Erythroblast (primary cell): ENCODE results near the gene WDR90.

ENCODE experiments used
- DNase-seq, 2 experiments: peaks; one replicate each; lab custom pipeline; 2025; lab: John Stamatoyannopoulos, UW
- GATA1 ChIP-seq: IDR thresholded peaks from 2 replicates; pipeline ENCODE4 v1.6.1; 2011; ENCODE audit warnings: low read depth, mild to moderate bottlenecking, control low read depth, low read length, moderate library complexity
- POLR2A ChIP-seq: IDR thresholded peaks from 2 replicates; pipeline ENCODE4 v1.6.1; 2011; ENCODE audit warnings: mild to moderate bottlenecking, low read length

The WDR90 gene

DNA sequence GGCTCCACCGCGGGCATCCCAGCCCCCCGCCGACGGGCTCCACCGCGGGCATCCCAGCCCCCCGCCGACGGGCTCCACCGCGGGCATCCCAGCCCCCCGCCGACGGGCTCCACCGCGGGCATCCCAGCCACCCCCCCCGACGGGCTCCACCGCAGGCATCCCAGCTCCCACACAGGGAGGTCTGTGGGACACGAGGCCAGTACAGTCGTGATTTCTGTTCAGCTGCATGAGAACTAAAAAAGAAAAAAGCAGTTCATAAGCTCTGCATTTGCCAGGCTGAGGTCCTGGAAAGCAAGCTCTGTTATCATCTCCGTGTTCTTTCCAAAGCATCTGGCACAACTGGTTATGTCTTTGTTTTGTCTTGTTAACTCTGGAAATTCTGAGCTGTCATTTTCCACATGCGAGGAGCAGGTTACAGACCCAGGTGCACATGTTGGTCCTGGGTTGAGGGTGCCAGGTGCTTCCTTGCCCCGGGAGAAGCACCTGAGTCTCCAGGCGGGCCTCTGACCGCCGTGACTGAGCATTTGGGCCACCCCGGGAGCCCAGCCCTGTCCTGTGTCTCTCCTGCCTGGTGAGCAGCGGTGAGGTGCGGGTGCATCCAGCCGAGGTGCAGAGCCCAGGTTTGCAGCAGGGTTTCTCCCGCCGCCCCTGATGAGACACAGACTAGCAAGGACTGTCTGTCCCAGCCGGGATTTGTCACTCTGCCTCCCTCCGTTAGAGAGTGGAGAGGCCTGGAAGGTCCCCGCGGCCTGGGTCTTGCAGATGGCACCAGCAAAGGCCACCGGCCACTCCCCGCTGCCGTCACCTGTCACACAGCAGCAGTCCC is 28.3 kb upstream of the WDR90 start:
- DNase-seq: no peak
- no peak for TF ChIP-seq POLR2A
- TF ChIP-seq GATA1: no peak

DNA sequence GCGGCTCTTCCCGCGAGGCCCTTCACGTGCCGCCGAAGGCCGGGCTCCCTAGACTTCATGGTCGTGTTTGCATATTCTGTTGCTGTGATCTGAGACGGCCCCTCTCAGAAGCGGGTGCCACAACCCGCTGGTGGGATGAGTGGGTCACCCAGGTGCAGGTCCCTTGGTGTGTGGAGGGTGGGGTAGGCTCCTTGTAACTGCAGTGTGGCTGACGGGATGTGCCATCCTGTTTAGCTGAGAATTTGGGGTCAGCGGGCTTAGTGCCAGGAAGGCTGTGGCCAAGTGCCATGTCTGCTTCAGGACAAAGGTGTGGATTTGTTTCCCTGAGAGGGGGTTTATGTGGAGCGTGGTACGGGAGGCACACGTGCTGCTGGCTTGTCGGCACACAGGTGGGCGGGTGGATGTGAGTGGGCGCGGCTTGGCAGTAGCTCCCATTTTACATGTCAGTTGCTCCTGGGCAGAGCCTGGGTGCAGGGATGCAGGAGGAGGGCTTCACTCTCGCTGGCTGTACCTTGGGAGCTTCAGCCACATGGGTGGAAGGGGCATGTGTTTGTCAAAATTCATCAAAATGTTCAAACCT is 27.5 kb upstream of the WDR90 start:
- DNase-seq: no peak
- TF ChIP-seq GATA1: no peak

DNA sequence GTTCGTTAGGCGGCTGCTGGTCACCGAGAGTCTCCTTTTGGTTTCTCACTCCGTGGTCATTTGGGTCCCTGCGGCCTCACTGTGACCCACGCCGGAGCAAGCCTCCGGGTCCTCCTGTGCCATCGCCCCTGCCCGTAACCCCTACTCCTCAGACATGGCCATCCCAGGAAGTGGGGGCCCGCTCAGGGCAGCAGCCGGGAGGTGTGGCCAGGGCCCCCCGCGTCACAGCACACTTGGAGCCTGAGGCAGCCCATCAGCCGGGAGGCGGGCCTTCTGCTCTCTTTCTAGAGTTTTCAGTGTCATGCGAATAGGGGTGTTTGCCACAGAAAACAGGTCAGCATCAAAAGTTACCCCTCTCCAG is 26.3 kb upstream of the WDR90 start:
- TF ChIP-seq POLR2A: no peak
- no peak for DNase-seq

DNA sequence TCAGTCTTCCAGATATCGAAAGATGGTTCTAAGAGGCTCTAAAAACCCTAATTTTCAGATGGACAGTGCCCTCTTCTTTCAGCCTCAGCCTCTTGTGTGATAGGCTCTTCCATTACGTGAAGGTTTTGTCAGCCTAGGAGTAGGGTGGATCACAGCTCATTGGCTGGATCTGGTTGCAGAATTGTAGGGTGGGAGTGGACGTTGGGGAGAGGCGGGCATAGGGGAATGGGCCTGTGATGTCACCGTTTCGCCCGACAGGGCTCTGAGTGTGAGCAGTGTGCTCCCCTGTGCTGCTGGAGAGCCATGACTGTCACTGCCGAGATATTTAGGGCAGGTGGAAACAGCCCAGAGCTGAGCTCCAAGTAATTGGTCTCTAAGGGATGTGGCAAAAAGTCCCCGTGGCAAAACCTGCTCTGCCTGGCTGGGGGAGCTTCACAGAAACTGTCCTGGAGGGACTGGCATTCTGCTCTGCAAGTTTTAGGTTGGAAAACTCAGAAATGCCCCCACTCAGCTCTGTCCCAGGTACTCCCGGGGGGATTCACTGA is 24.6 kb upstream of the WDR90 start:
- no peak for TF ChIP-seq POLR2A
- TF ChIP-seq GATA1: no peak
- no peak for DNase-seq

DNA sequence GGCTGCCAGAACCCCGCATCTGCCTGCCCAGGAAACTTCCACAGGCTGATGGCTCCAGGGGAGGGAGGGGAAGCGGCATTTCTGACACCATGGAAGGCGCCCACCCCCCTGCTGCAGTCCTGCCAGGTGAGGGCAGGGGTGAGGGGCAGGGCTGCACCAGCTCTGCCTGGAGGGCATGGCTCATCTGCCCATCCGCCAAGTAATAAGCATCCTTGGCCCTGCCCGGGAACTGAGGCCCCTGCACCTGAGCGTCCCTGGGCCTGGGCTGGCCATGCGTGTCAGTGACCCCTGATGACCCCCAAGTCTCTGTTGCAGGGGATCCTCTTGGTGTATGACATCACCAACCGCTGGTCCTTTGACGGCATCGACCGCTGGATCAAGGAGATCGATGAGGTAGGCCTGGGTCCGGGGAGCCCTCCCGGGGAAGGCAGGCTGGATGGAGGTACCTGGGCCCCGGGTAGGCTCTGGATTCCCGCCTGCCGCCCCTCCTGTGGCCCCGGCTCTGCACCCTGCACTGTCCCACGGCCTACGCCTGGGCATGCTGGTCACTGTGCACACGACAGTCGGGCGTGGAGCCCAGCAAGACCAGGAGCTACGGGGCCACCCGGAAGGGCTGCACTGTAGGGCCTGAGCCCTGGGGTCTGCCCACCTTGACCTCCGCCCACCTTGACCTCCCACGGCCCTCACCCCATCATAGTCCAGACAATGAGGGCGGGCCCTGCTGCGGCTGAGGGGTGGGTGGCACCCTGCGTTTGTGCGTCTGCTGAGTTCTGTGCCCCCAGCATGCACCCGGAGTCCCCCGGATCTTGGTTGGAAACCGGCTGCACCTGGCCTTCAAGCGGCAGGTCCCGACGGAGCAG is 23.8 kb upstream of the WDR90 start:
- TF ChIP-seq GATA1 (no peak), POLR2A (no peak)
- DNase-seq: no peak

DNA sequence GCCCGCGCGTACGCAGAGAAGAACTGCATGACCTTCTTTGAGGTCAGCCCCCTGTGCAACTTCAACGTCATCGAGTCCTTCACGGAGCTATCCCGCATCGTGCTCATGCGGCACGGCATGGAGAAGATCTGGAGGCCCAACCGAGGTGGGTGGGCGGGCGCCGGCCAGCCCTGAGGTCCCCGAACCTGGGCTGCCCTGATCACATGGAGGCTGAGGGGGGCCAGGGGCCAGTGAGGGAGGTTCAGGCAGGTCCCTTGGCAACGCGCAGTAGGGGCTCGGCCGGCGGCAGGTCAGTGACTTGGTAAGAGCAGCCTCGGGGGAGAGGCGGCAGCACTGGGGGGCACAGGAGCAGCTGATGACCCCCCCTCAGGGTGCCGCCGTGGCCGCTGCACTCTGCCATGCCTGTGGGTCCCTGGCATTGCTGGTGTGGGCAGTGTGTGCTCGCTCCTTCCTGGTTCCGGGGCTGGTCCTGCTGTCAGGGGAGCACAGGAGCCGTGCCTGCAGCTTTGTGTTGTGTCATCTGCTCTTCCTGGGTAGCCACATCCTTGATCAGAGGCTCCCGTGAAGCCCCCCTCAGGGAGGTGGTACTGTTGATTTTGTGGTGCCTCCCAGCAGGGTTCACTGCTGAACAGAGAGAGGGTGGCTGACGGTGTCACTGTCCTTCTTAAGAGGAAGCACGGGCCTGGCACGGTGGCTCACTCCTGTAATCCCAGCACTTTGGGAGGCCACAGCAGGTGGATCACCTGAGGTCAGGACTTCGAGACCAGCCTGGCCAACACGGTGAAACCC is 23.0 kb upstream of the WDR90 start:
- no peak for DNase-seq
- no peak for TF ChIP-seq GATA1
- TF ChIP-seq POLR2A: no peak

DNA sequence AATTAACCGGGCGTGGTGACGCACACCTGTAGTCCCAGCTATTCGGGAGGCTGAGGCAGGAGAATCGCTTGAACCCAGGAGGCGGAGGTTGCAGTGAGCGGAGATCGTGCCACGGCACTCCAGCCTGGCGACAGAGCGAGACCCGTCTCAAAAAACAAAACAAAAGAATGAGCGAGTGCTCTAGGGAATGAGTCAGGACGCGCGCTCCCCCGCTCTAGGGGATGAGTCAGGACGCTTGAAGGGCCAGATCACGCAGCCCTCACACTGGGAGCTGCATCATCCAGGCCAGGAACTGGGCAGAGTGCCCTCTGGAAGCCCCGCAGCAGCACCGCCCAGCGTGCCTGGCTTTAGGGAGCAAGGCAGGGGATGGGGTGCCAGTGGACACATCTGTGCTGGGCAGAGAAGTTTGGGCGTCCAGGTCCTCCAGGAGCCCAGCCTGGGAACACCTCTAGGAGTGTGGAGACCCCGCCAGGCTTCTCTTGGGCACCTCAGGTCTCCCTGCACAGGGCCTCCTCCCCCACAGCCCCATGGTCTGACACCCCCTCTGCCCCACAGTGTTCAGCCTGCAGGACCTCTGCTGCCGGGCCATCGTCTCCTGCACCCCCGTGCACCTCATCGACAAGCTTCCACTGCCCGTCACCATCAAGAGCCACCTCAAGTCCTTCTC is 22.2 kb upstream of the WDR90 start:
- TF ChIP-seq GATA1 (no peak), POLR2A (no peak)
- DNase-seq: no peak

DNA sequence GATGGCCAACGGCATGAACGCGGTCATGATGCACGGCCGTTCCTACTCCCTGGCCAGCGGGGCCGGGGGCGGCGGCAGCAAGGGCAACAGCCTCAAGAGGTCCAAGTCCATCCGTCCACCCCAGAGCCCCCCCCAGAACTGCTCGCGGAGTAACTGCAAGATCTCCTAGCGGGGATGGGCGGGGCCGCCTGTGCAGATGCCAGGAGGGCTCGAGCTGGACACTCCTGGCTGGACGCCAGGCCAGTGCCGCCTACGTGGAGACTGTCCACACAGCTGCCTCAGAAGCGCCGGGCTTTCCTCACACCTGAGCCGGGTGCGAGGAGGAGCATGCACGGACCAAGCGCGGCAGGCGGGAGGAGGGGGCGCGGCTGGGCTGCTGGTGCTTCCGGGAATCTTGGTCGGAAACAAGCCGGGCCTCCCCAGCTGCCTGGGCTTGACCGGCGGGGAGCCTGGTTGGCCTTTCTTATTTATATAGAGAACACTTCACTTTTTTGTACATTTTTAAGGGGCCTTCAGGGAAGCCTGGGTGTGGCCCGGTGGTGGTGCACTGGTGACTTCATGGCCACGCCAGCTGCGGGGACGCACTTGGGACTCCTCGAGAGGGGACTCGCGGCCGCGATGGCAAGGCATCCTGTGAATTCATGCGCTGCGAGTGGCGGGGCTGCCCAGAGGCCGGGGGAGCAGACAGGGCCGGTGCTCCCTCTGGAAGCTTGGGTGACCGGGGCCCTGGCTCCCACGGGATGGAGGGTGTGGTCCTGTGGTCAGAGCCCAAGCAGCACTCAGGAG is 21.5 kb upstream of the WDR90 start:
- no peak for TF ChIP-seq POLR2A
- TF ChIP-seq GATA1: no peak
- DNase-seq: peak in 1 of 2 experiments; percentile 62

DNA sequence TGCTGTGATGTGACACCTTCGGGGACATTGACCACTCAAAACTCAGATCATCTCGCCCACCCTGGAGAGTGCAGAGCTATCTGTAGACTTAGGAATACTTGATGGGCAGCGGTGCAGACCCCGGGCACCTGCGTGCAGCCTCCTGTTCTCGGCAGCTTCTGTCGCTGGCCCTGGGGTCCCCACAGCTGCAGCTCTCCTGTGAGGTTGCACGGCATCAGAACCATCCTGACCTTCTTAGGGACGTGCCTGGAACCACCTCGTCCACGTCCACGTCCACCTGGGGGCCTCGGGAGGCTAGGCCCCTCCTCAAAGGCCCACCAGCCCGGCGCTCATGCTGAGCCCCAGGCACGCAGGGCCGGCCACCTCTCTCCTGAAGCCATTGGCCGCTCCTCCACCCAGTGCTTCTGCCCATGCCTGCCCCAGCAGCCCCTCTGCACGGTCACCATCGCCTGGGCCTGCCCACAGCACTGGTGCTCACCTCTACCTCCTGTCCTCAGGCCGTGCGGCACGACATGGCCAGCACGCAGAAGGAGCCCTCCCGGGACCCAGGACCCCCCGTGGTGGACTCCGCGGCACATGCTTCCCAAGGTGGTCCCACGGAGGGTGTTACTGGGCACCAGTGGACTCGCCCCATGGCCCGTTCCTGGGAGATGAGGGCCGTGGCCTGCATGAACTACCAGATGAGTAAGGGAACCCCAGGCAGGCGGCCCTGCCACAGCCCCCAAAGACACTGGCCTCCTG is 20.7 kb upstream of the WDR90 start:
- no peak for TF ChIP-seq GATA1
- no peak for TF ChIP-seq POLR2A
- DNase-seq: no peak

DNA sequence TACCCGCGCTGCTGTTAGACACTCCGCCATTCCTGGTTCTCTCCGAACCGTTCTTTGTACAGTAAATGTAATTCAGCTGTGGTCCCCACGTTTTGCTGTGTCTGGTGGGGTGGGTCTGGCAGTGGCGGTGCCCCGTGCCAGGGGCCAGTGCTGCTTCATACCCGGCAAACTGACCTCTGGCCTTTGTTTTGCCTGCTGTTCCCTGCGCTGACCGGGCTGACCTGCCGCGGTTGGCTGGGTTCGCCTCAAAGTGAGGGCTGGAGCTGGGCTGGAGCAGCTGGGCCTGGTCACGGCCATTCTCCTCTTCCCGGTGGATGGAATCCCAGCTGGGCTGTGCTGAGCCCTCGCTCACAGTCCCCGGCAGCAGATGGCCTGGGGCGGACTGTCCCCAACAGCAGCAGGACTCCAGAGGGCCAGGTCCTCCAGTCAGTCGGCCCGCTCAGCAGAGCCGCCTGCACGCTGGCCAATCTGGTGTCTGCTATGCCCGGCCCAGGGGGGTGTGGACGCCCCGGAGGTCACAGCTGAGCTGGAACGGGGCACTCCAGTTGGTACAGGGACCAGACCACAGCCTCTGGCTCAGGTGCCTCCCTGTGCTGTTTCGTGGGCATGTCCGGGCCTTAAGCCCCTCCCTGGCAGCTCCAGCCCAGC is 19.9 kb upstream of the WDR90 start:
- no peak for DNase-seq
- TF ChIP-seq GATA1 (no peak), POLR2A (no peak)

DNA sequence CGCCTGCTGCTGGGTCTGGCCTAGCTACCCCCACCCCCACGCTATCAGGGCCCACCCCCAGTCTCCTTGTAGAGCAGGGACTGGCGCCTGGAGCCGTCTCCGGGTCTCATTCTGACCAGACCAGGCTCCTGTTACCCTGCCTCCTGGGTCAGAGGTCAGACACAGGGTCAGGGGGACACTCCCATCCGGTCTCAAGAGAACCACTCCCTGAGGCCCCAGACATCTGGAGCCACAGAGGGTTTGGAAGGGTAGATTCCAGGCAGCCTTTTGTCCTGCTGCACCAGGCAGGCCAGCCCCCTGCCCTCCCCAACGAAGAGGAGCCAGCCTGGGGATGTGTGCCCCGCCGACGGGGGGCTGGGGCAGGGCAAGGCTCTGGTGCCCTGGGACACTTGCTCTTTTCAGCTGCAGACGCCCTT is 19.3 kb upstream of the WDR90 start:
- TF ChIP-seq GATA1 (no peak), POLR2A (no peak)
- DNase-seq: no peak
